ENCODE measurements around the gene ATP8A2.

DNA sequence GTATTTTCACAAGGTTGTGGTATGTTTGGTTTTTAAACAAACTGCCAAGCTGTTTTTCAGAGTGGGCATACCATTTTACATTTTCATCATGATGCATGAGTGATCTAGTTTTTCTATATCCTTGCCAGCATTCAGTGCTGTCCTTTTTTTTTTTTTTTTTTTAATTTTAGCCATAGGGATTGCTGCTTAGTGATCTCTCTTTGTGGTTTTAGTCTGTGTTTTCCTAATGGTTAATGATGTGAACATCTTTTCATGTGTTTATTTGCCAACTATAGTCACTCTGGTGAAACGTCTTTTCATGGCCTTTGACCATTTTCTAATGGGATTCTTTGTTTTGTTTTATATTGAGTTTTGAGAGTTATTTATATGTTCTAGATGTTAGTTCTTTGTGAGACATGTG is 620.3 kb downstream of the ATP8A2 start:
- no peak for TF ChIP-seq JUNB (IDR thresholded peaks at IDR 0.05)
- TF ChIP-seq MYC (IDR thresholded peaks at IDR 0.05; ENCODE audit: insufficient read depth, insufficient read length, insufficient replicate concordance, low read length, severe bottlenecking), result no peak
- no peak for TF ChIP-seq HDAC2 (IDR thresholded peaks at IDR 0.05)
- TF ChIP-seq, protein P1, sequence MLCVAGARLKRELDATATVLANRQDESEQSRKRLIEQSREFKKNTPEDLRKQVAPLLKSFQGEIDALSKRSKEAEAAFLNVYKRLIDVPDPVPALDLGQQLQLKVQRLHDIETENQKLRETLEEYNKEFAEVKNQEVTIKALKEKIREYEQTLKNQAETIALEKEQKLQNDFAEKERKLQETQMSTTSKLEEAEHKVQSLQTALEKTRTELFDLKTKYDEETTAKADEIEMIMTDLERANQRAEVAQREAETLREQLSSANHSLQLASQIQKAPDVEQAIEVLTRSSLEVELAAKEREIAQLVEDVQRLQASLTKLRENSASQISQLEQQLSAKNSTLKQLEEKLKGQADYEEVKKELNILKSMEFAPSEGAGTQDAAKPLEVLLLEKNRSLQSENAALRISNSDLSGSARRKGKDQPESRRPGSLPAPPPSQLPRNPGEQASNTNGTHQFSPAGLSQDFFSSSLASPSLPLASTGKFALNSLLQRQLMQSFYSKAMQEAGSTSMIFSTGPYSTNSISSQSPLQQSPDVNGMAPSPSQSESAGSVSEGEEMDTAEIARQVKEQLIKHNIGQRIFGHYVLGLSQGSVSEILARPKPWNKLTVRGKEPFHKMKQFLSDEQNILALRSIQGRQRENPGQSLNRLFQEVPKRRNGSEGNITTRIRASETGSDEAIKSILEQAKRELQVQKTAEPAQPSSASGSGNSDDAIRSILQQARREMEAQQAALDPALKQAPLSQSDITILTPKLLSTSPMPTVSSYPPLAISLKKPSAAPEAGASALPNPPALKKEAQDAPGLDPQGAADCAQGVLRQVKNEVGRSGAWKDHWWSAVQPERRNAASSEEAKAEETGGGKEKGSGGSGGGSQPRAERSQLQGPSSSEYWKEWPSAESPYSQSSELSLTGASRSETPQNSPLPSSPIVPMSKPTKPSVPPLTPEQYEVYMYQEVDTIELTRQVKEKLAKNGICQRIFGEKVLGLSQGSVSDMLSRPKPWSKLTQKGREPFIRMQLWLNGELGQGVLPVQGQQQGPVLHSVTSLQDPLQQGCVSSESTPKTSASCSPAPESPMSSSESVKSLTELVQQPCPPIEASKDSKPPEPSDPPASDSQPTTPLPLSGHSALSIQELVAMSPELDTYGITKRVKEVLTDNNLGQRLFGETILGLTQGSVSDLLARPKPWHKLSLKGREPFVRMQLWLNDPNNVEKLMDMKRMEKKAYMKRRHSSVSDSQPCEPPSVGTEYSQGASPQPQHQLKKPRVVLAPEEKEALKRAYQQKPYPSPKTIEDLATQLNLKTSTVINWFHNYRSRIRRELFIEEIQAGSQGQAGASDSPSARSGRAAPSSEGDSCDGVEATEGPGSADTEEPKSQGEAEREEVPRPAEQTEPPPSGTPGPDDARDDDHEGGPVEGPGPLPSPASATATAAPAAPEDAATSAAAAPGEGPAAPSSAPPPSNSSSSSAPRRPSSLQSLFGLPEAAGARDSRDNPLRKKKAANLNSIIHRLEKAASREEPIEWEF (IDR thresholded peaks at IDR 0.05; ENCODE audit: insufficient replicate concordance, low read depth, low read length), result no peak
- TF ChIP-seq POLR2A (IDR thresholded peaks at IDR 0.05; ENCODE audit: low read depth, low read length), result no peak
- TF ChIP-seq, protein P2, sequence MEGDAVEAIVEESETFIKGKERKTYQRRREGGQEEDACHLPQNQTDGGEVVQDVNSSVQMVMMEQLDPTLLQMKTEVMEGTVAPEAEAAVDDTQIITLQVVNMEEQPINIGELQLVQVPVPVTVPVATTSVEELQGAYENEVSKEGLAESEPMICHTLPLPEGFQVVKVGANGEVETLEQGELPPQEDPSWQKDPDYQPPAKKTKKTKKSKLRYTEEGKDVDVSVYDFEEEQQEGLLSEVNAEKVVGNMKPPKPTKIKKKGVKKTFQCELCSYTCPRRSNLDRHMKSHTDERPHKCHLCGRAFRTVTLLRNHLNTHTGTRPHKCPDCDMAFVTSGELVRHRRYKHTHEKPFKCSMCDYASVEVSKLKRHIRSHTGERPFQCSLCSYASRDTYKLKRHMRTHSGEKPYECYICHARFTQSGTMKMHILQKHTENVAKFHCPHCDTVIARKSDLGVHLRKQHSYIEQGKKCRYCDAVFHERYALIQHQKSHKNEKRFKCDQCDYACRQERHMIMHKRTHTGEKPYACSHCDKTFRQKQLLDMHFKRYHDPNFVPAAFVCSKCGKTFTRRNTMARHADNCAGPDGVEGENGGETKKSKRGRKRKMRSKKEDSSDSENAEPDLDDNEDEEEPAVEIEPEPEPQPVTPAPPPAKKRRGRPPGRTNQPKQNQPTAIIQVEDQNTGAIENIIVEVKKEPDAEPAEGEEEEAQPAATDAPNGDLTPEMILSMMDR (IDR thresholded peaks at IDR 0.05 in 2 of 3, conservative IDR thresholded peaks at IDR 0.05 in 1 of 3; ENCODE audit: control insufficient read depth in 2 of 3, extremely low read depth in 1 of 3, insufficient read depth in 1 of 3, low read depth in 3 of 3, low read length in 3 of 3), result no peak
- no peak for TF ChIP-seq SP1 (IDR thresholded peaks at IDR 0.05; ENCODE audit: low read depth, low read length)
- TF ChIP-seq POLR2AphosphoS5 (IDR thresholded peaks at IDR 0.05; ENCODE audit: low read length), result no peak
- TF ChIP-seq FOS (IDR thresholded peaks at IDR 0.05; ENCODE audit: borderline replicate concordance, extremely low read depth, insufficient read length), result no peak
- TF ChIP-seq SMC3 (IDR thresholded peaks at IDR 0.05; ENCODE audit: borderline replicate concordance, low read length), result no peak
- no peak for TF ChIP-seq RCOR1 (conservative IDR thresholded peaks at IDR 0.05; ENCODE audit: low read depth, low read length)
- no peak for TF ChIP-seq NFIC (IDR thresholded peaks at IDR 0.05; ENCODE audit: low read depth, low read length)

Data from GM12878 (cell line).